Measurements from ENCODE around the gene SERPINI1. TPM values are rescaled to one million over a fixed set of nuclear protein-coding genes. Genes with fewer than 3 reads are reported as not detected.
A peak's percentile ranks its signal among the peaks of the same experiment; 100 is the strongest.

SERPINI1 gene
- polyA plus RNA-seq, 6 donors from 2014 or later, result 35.3 to 61.8 (median 47.0) TPM

DNA sequence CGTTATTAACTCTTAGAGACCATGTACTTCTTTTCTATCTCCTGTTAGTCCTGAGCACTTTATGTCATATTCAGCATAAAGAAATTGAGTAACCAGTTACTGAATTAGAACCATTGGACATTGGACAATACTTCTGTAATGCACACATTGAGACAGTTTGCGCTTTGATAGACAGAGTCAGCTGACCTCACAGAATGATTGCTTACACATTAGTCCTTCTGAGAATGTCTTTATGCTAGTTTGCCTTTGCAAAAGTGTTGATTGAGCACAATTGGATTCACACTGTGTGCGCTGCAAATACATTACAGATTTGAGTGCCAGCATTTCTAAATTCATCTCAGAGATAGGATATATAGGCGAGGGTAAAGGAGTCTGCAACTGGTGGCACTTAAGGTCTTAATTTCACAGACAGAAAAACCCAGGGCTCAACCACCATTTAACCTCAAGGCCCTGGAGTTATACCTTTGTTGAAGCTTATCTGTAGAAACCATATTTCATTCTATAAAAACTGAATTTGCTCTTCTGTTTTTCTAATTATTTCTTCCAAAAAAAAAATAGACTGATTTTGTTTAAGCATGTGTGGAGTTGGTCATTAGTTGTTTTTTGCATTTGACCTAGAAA lies 3.8 kb downstream of the SERPINI1 start:
- DNase-seq (no peak), ATAC-seq (ENCODE audit: low read depth in 2 of 2) (no peak)
- H3K27ac Mint-ChIP-seq, result peak overlapping the region in 1 of 6 donors; percentile 72
- H3K9me3 Mint-ChIP-seq, result no peaks in the 10 kb centered on the region
- no peaks in the 10 kb centered on the region for H3K27me3 Mint-ChIP-seq
- H3K4me3 Mint-ChIP-seq, result peak overlapping the region in 1 of 8 donors; percentile 39
- H3K4me1 Mint-ChIP-seq, result peaks cover 14 to 23% (median 15%) of the 10 kb centered on the region in 3 donors
- no peaks in the 10 kb centered on the region for H3K36me3 Mint-ChIP-seq

DNA sequence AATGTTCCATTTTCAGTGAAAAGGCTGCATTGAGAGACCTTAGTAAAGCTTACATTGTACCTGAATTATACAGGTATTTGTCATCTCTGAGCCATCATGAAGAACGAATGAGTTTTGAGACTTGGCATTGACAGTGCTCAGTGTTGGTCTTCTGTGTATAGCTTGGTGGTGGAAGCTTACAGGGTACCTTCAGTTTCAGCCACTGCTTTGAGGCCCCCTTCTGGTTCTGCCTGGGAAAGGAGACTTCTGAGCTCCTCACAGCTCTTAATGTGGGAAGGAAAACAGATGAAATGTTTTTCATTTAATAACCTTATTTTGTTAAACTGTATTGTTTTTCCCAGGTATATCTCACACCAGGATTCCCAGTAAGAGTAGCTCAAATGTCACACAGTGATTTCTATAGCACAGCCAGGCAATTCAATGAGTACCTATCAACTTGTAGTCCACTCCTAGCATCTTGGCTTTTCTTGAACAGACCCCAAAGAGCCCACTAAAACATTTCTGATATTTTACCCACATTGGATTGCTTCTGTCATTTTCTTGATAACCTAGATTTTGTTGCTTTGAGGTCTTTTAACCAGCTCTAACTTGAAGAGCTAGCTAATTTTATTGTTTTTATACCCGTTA lies 5.6 kb downstream of the SERPINI1 start:
- Mint-ChIP-seq H3K27me3 (no peaks in the 10 kb centered on the region), H3K27ac (peak overlapping the region; percentile 3 to 79 (median 67)), H3K9me3 (no peaks in the 10 kb centered on the region), H3K4me3 (peak overlapping the region in 1 of 8 donors; percentile 47), H3K4me1 (peaks cover 18 to 25% (median 19%) of the 10 kb centered on the region in 3 donors), H3K36me3 (no peaks in the 10 kb centered on the region)
- peak; percentile 20 for DNase-seq
- peak; percentile 99 for ATAC-seq (ENCODE audit: low read depth in 2 of 2)

DNA sequence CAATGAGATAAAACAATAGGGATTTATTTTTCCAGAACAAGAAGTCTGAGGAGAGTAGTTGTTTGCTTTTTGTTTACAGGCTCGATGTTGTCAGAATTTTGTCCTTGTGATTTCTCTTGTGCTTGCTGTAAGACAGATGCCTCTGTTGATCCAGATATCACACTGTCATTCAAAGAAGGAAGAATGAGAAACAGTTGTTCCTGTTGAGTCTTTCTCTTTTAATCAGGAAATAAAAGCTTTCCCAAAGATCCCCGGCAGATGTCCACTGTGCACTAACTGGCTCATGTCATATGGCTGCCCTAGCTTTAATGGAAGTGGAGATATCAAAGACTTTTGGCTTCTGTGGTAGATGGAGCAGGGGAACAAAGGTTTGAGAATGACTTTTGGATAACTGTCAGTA lies 6.8 kb downstream of the SERPINI1 start:
- H3K27me3 Mint-ChIP-seq, result no peaks in the 10 kb centered on the region
- peak overlapping the region in 3 of 6 donors; percentile 12 to 62 (median 42) for H3K27ac Mint-ChIP-seq
- H3K36me3 Mint-ChIP-seq, result no peaks in the 10 kb centered on the region
- DNase-seq (no peak), ATAC-seq (ENCODE audit: low read depth in 2 of 2) (no peak)
- H3K4me1 Mint-ChIP-seq, result peaks cover 21 to 38% (median 31%) of the 10 kb centered on the region in 3 donors
- H3K4me3 Mint-ChIP-seq, result no peak overlapping the region
- peaks cover 0 to 5% (median 3%) of the 10 kb centered on the region in 7 donors for H3K9me3 Mint-ChIP-seq

DNA sequence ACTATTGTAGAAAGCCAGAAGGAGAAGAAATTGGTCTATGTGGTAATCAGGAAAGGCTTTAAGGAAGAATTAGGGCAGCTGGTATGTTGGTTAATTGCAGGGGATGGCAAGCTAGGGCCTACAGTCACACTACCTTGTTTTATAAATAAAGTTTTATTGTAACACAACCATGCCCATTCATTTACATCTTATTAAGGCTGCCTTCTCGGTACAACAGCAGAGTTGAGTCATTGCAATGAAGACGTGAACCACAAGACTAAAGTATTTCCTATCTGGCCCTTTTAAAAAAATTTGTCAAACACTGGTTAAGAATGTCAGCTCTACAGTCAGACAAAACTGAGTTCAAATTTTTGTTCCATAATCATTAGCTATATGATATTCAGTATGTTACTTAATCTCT lies 8.3 kb downstream of the SERPINI1 start:
- H3K4me3 Mint-ChIP-seq, result no peak overlapping the region
- no peak for ATAC-seq (ENCODE audit: low read depth in 2 of 2)
- H3K9me3 Mint-ChIP-seq, result peaks cover 0 to 6% (median 3%) of the 10 kb centered on the region in 7 donors
- H3K27ac Mint-ChIP-seq, result no peak overlapping the region
- H3K36me3 Mint-ChIP-seq, result no peaks in the 10 kb centered on the region
- no peaks in the 10 kb centered on the region for H3K27me3 Mint-ChIP-seq
- H3K4me1 Mint-ChIP-seq, result peaks cover 22 to 42% (median 38%) of the 10 kb centered on the region in 3 donors
- no peak for DNase-seq

DNA sequence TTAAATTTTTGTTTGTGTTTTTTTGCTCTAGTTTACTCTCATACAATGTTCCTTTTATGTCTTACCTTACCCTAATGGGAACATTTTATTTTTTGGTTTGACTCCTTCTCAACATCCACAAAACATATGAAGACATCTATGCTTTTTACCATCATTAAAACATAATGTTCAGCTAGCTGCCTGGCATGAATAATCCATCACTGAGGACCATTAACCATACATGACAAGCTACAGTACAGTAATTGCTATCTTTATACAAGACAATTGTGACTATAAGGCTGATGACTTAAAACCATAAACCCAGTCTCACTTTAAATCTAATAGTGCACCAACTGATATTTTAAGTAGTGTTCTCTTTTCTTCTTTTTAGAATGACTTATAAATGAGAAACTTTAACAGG lies 13.7 kb downstream of the SERPINI1 start:
- Mint-ChIP-seq H3K4me1 (peaks cover 55 to 79% (median 64%) of the 10 kb centered on the region in 3 donors), H3K27ac (peak overlapping the region; percentile 80 to 98 (median 92)), H3K27me3 (no peaks in the 10 kb centered on the region), H3K4me3 (peak overlapping the region in 4 of 8 donors; percentile 17 to 91 (median 68)), H3K36me3 (no peaks in the 10 kb centered on the region), H3K9me3 (peaks cover 0 to 6% (median 3%) of the 10 kb centered on the region in 7 donors)
- no peak for DNase-seq
- ATAC-seq (ENCODE audit: low read depth in 2 of 2), result no peak

DNA sequence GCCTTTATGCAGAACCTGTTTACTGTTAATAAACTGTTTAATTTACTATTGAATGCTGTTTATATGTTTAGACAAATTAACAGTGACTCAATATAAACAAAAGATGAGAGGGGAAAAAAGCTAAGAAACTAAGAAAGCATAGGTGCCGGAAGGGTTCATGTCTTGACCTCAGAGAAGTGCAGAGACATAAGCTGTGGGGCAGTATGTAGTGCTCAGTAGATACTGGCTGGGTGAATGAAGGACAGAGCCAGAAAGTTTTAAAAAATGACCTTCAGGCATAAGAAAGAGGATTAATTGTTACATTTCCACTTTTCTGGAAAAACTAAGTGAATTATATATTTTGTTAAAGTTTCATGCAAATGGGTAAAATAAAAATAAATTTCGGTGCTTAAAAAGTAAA lies 14.2 kb downstream of the SERPINI1 start:
- peaks cover 58 to 84% (median 69%) of the 10 kb centered on the region in 3 donors for H3K4me1 Mint-ChIP-seq
- DNase-seq (no peak), ATAC-seq (ENCODE audit: low read depth in 2 of 2) (no peak)
- no peaks in the 10 kb centered on the region for H3K36me3 Mint-ChIP-seq
- no peaks in the 10 kb centered on the region for H3K27me3 Mint-ChIP-seq
- peak overlapping the region; percentile 84 to 98 (median 96) for H3K27ac Mint-ChIP-seq
- peaks cover 0 to 6% (median 3%) of the 10 kb centered on the region in 7 donors for H3K9me3 Mint-ChIP-seq
- H3K4me3 Mint-ChIP-seq, result peak overlapping the region in 5 of 8 donors; percentile 59 to 91 (median 77)

DNA sequence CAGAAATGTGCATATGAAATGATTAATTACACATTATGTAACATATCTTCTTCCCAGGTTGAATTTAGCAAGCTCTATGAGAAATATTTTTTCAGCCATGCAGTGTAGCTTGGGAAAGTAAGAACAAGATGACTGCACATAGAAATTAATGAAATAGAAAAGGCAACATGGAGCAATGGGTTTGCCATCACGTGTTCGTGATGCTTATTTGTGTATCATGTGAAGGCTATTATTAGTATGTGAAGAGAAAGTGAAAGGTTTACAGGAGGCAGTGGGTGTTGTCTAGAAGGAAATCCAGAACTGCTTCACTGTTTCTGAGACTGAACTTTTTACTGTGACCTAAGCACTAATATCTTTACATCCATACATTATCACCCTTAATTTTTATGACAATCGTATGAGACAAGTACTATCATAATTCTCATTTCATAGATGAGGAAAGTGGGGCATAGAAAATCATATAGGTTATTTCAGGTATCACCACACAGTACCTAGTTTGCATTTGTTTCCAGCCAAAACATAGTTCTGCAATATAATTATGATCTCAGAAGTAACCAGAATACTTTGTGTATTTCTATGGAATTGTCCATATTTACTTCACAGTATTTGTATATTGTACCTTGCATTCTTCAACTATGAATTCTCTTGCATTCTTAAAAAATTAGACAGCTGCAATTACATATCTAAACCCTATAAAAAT lies 14.9 kb downstream of the SERPINI1 start:
- H3K27ac Mint-ChIP-seq, result peak overlapping the region; percentile 84 to 98 (median 96)
- H3K4me1 Mint-ChIP-seq, result peaks cover 62 to 91% (median 73%) of the 10 kb centered on the region in 3 donors

DNA sequence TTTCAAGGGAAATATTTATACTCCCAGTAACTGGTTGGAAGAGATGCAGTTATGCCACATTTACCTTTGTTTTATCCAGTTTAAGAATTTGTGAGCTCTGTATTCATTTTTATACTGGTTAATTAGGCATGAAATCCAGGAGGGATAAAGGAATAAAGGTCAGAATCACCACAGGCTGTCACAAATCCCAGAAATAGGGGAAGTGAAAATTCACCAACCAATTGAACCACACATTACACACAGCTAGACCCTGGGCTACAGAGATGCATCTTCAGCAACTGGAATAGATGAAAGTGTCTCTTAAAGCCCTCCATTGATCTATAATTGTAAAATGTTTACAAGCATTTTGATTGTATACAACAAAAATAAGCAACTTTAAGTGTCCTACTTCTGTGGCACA lies 18.5 kb downstream of the SERPINI1 start:
- DNase-seq (no peak), ATAC-seq (ENCODE audit: low read depth in 2 of 2) (peak; percentile 23 to 26)
- Mint-ChIP-seq H3K9me3 (no peaks in the 10 kb centered on the region), H3K27me3 (no peaks in the 10 kb centered on the region), H3K27ac (peak overlapping the region; percentile 35 to 97 (median 74)), H3K36me3 (no peaks in the 10 kb centered on the region), H3K4me3 (no peak overlapping the region), H3K4me1 (peaks cover 40 to 71% (median 52%) of the 10 kb centered on the region in 3 donors)

More for the DNA sequence above, 14.9 kb downstream of the SERPINI1 start:
- DNase-seq (peak; percentile 73), ATAC-seq (ENCODE audit: low read depth in 2 of 2) (peak; percentile 98 to 99)
- H3K9me3 Mint-ChIP-seq, result peaks cover 0 to 6% (median 3%) of the 10 kb centered on the region in 7 donors
- H3K27me3 Mint-ChIP-seq, result no peaks in the 10 kb centered on the region
- H3K36me3 Mint-ChIP-seq, result no peaks in the 10 kb centered on the region
- peak overlapping the region; percentile 48 to 91 (median 69) for H3K4me3 Mint-ChIP-seq

DNA sequence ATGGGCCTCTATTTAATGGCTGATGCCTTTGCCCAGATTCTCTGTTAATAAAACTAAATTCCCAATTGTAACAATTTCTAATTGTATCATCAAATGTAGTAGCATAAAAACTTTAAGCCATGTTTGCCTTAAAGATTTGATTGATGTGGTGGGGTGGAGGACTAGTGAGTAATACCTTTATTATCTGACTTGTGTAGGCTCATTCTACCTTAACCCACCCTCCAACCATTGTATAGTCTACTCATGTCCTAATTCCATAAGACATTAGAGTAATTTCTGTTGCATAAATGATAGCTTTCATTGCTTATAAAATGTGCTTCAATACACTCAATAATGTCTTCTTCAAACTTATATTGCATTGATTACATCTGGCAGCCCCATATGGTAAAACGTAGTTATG lies 25.8 kb downstream of the SERPINI1 start:
- Mint-ChIP-seq H3K4me3 (no peak overlapping the region), H3K4me1 (peaks cover 15 to 31% (median 28%) of the 10 kb centered on the region in 3 donors), H3K27me3 (no peaks in the 10 kb centered on the region), H3K36me3 (peaks cover 8 to 18% of the 10 kb centered on the region in 2 donors), H3K27ac (peak overlapping the region in 1 of 6 donors; percentile 39), H3K9me3 (peaks cover 0 to 11% (median 6%) of the 10 kb centered on the region in 7 donors)
- DNase-seq, result no peak
- ATAC-seq (ENCODE audit: low read depth in 2 of 2), result no peak

DNA sequence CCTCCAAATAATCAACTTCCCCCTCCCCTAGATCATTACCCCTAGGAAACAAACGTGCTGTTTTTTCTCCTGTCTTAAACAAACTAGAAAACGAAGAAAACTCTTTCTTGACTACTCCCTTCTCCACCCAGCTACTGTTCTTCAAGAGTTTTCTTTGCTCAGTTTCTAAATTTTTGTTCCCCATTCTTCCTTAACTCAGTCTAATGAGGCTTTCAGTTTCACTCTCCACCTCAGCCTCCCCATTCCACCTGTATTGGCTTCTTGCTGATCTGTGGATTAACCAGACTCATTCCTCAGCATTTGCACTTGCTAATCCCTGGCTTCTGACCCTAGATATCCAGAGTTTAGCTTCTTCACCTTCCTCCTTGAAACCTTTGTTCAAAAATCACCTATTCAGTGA lies 26.8 kb downstream of the SERPINI1 start:
- peaks cover 10 to 19% of the 10 kb centered on the region in 2 donors for H3K36me3 Mint-ChIP-seq
- peak; percentile 56 to 79 for ATAC-seq (ENCODE audit: low read depth in 2 of 2)
- H3K4me3 Mint-ChIP-seq, result peak overlapping the region in 7 of 8 donors; percentile 8 to 84 (median 45)
- peaks cover 15 to 32% (median 29%) of the 10 kb centered on the region in 3 donors for H3K4me1 Mint-ChIP-seq
- peak overlapping the region; percentile 12 to 94 (median 80) for H3K27ac Mint-ChIP-seq
- DNase-seq, result peak; percentile 7
- no peaks in the 10 kb centered on the region for H3K27me3 Mint-ChIP-seq
- peaks cover 0 to 14% (median 7%) of the 10 kb centered on the region in 7 donors for H3K9me3 Mint-ChIP-seq

DNA sequence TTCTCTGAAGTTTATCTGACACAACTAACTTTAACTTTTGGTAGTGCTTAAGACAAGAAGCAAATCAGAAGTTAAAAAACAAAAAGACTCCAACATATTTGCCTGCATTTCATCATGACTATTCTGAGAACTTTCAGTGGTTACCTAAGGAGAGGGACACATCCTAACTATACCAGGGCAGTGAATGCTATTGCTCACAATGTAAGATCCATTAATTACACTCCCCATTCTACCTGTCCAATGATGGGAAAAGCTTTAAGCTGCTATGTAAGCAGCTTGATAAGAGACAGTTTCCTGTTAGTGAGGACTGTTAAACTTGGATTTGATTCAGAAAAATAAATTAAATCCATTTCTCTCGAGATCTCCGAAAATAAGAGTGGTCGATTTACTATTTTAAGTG lies 37.5 kb downstream of the SERPINI1 start:
- no peak for ATAC-seq (ENCODE audit: low read depth in 2 of 2)

DNA sequence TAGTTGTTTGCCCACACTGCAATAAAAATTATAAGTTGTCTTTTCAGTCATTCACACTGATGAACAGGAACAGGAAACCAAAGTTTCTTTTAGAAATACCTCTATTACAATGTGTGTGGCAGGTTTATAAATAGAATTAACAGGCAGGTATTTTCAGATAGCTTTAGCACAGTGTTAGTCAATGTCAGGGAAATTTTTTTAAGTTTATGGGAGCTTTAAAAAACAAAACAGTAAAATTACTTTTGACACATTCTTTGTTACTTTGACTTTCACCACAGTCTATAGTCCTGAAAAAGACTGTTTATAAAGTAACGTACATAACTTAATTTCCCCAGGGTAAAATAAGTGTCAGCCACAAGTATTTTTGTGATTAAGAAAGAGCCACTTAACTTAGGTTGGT lies 38.1 kb downstream of the SERPINI1 start:
- DNase-seq (no peak), ATAC-seq (ENCODE audit: low read depth in 2 of 2) (peak; percentile 52)
- H3K27ac Mint-ChIP-seq, result peak overlapping the region; percentile 16 to 95 (median 86)
- peaks cover 0 to 6% (median 4%) of the 10 kb centered on the region in 7 donors for H3K9me3 Mint-ChIP-seq
- H3K36me3 Mint-ChIP-seq, result peaks cover 0 to 4% of the 10 kb centered on the region in 2 donors
- no peaks in the 10 kb centered on the region for H3K27me3 Mint-ChIP-seq
- H3K4me1 Mint-ChIP-seq, result peaks cover 18 to 39% (median 24%) of the 10 kb centered on the region in 3 donors
- H3K4me3 Mint-ChIP-seq, result peak overlapping the region in 7 of 8 donors; percentile 41 to 75 (median 71)

More for the DNA sequence above, 37.5 kb downstream of the SERPINI1 start:
- H3K4me1 Mint-ChIP-seq, result peaks cover 18 to 39% (median 24%) of the 10 kb centered on the region in 3 donors
- H3K9me3 Mint-ChIP-seq, result peaks cover 0 to 5% (median 0%) of the 10 kb centered on the region in 7 donors
- no peaks in the 10 kb centered on the region for H3K27me3 Mint-ChIP-seq
- peak overlapping the region; percentile 16 to 95 (median 86) for H3K27ac Mint-ChIP-seq
- no peaks in the 10 kb centered on the region for H3K36me3 Mint-ChIP-seq
- peak overlapping the region in 6 of 8 donors; percentile 61 to 75 (median 72) for H3K4me3 Mint-ChIP-seq
- DNase-seq, result no peak

DNA sequence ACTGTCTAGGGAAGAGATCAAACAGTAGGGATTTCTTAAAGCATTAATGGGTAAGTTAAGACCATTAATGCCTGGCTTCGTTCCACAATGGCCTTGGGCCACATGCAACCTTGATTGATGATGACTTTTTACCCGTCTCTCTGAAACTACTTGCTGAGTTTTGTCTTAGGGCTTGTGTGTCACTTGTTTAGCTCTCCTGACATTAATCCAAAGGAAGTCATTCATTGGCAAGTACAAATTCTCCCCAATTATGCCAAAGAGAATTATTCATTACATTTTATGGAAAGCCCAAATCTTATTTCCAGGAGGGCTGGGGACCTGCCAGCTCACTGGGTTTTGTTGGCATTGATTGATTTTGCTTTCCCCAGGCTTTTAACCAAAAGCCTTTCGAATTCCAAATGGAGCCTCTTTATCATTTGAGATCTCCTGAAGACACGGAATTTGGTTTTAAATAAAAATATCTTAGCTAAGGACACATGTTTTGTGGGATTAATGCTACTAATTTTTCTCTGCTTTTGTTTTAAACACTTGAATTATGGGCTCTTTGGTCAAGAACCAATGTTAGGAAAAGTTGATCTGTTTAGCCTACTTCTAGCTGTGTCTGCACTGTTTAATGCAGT lies 40.7 kb downstream of the SERPINI1 start:
- peak overlapping the region in 2 of 6 donors; percentile 4 to 47 for H3K27ac Mint-ChIP-seq
- H3K4me3 Mint-ChIP-seq, result no peak overlapping the region
- DNase-seq (no peak), ATAC-seq (ENCODE audit: low read depth in 2 of 2) (no peak)
- no peaks in the 10 kb centered on the region for H3K27me3 Mint-ChIP-seq
- peaks cover 0 to 6% (median 4%) of the 10 kb centered on the region in 7 donors for H3K9me3 Mint-ChIP-seq
- peaks cover 18 to 39% (median 24%) of the 10 kb centered on the region in 3 donors for H3K4me1 Mint-ChIP-seq
- peaks cover 0 to 5% of the 10 kb centered on the region in 2 donors for H3K36me3 Mint-ChIP-seq
